ENCODE data around the gene GRIK4. TPM values are rescaled to one million over a fixed set of nuclear protein-coding genes. Genes with fewer than 3 reads are reported as not detected.

GRIK4 gene
- total and polyA plus RNA-seq, 2 donors (not counting 3 experiments of a cell fraction or from before 2014, with no cell fraction given), result 0.81 to 1.6 TPM

DNA sequence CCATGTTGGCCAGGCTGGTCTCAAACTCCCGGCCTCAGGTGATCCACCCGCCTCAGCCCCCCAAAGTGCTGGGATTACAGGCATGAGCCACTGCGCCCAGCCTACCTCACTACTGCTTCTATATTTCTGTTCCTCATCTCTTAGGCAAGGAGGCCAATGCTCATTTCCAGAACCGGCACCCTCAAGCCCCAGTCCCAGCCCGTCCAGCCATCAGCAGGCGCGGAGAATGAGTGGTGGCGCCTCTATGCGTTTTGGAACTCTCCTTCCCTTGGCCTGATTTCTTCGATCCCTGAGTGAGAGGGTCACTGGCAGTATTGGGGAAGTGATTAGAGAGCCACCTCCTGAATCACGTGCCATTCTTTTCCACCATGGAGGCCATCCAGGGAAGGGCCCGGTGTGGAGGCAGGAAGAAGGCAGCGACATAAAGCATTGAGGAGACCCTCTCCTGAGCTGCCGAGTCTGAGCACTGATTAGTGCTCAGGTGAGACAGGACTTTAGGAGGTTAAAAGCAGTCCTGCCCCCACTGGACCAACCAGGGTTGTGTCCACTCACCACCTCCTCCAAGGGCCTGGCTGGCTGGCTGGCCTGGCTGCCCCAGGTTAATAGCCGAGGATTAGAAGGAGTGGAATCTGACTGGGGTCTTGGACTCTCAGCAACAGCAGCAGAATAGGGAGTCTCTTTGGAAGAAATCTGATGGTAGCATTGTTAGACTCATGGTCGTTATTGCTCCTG, 8.7 kb downstream of the GRIK4 start:
- TF ChIP-seq JUN (IDR thresholded peaks at IDR 0.05; ENCODE audit: borderline replicate concordance, insufficient read depth, insufficient read length, low read depth) (no peak), POLR2A (IDR thresholded peaks at IDR 0.05; ENCODE audit: low read depth, low read length) (no peak), GATA2 (IDR thresholded peaks at IDR 0.05; ENCODE audit: insufficient read depth, insufficient read length, low read depth, low read length) (no peak), MYC (IDR thresholded peaks at IDR 0.05; ENCODE audit: low read depth, low read length) (no peak), EZH2 (IDR thresholded peaks at IDR 0.05; ENCODE audit: borderline replicate concordance, low read depth, low read length, severe bottlenecking) (no peak), POLR2AphosphoS5 (IDR thresholded peaks at IDR 0.05; ENCODE audit: insufficient read depth, low read depth, low read length) (no peak), FOS (IDR thresholded peaks at IDR 0.05; ENCODE audit: borderline replicate concordance, insufficient read depth, low read length) (no peak), CTCF (IDR thresholded peaks at IDR 0.05; ENCODE audit: extremely low read depth in 1 of 2, insufficient read depth in 1 of 2, low read depth in 1 of 2, low read length in 2 of 2) (no peak)
- TF ChIP-seq, protein P1, sequence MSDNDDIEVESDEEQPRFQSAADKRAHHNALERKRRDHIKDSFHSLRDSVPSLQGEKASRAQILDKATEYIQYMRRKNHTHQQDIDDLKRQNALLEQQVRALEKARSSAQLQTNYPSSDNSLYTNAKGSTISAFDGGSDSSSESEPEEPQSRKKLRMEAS (IDR thresholded peaks at IDR 0.05; ENCODE audit: insufficient read depth, insufficient read length), result no peak
- FAIRE-seq, result no peak
- Histone ChIP-seq H3K4me3 (replicated peaks in 1 of 3; ENCODE audit: insufficient read depth in 1 of 3, low read depth in 1 of 3, low read length in 3 of 3) (no peak overlapping the region), H3K4me1 (ENCODE audit: control insufficient read depth, extremely low read depth, insufficient read depth, low read length) (peaks cover 4% of the 10 kb centered on the region), H3K9ac (replicated peaks; ENCODE audit: extremely low read depth, insufficient read depth, low read length) (no peak overlapping the region), H2AFZ (ENCODE audit: low read depth, low read length) (no peak overlapping the region), H3K27me3 (ENCODE audit: control insufficient read depth in 2 of 2, insufficient read depth in 2 of 2, low read length in 2 of 2) (peaks cover 0 to 2% of the 10 kb centered on the region in 2 experiments), H3K36me3 (ENCODE audit: control insufficient read depth in 2 of 2, extremely low read depth in 1 of 2, insufficient read depth in 2 of 2, low read length in 2 of 2) (no peaks in the 10 kb centered on the region), H3K79me2 (ENCODE audit: control insufficient read depth, insufficient read depth, low read length) (no peaks in the 10 kb centered on the region), H3K4me2 (ENCODE audit: insufficient read depth, low read length) (no peak overlapping the region), H3K9me1 (replicated peaks; ENCODE audit: control insufficient read depth, extremely low read depth, insufficient read depth, low read length) (no peaks in the 10 kb centered on the region), H3K27ac (ENCODE audit: insufficient read depth, low read depth, low read length) (no peak overlapping the region), H3K9me3 (replicated peaks; ENCODE audit: control insufficient read depth, insufficient read depth, low read length) (no peaks in the 10 kb centered on the region), H4K20me1 (replicated peaks; ENCODE audit: control insufficient read depth, extremely low read depth, insufficient read depth, low read length) (no peaks in the 10 kb centered on the region)
- POLR2A ChIA-PET, result no interaction called here
- dilution Hi-C loops (cut with MboI; ENCODE audit: extremely low pct_ligation_motif_present, low sequenced_read_pairs) (no loop called here), intact Hi-C loops (cut with micrococcal nuclease) (no loop called here)
- no TSS peak for BruUV-seq (replicated peaks)
- CTCF ChIA-PET, result no interaction called here
- no peak for DNase-seq (ENCODE audit: low read depth, low spot score)
